Right ventricle myocardium superior (tissue), 1 donor: ENCODE results near the gene PPP4R3A. TPM values are rescaled to one million over a fixed set of nuclear protein-coding genes. Genes with fewer than 3 reads are reported as not detected.
"Not testable (repeated sequence)": the region's sequence is repeated elsewhere in the genome, so short reads cannot be mapped to it uniquely, and the experiment has no call there.

ENCODE experiments used
- ATAC-seq: fragments of 200-7000 bp; cut with Tn5 transposase; one replicate; pipeline ENCODE4 v1.9.1; 2020; ENCODE audit warnings: mild to moderate bottlenecking; ENCODE audit not compliant: poor library complexity
- DNase-seq: peaks from one replicate; pipeline ENCODE4 v3.0.0-alpha.2; 2020
- intact Hi-C: fragments of 100-400 bp; cut with DNase I; formaldehyde crosslinking; loops from one replicate; pipeline ENCODE4 v1.11.2; 2022
- total RNA-seq: library from RNA; stranded (reverse); fragmentation: NEBNext Ultra II Directional; extraction: Animal tissue kit (Norgen Biotek cat#: 25700); gene quantifications from one replicate; pipeline ENCODE4 v1.2.1, GENCODE V29; 2021
- donor health status: DM: no; HTN: yes; CAD: no; lungs with severe emphysema.

The PPP4R3A gene
- total RNA-seq, 1 donor from 2014 or later: 43.3 TPM

GRCh38 chr14:91416744-91417119 is 93.4 kb downstream of the PPP4R3A start:
- no peak for ATAC-seq
- intact Hi-C loops: no loop called here
- no peak for DNase-seq

- ATAC-seq (no peak), DNase-seq (no peak)
- intact Hi-C loops: no loop called here
These were observed 94.0 kb downstream of the PPP4R3A start for GRCh38 chr14:91415794-91416743.

- ATAC-seq (no peak), DNase-seq (no peak)
- intact Hi-C loops: no loop called here
These were observed 95.7 kb downstream of the PPP4R3A start for GRCh38 chr14:91414475-91414833.

GRCh38 chr14:91413547-91414474 is 96.3 kb downstream of the PPP4R3A start:
- no peak for DNase-seq
- no peak for ATAC-seq
- intact Hi-C loops: no loop called here

GRCh38 chr14:91412939-91413338 is 97.2 kb downstream of the PPP4R3A start:
- DNase-seq: no peak
- no peak for ATAC-seq
- intact Hi-C loops: no loop called here

GRCh38 chr14:91410771-91411536 is 99.2 kb downstream of the PPP4R3A start:
- DNase-seq (no peak), ATAC-seq (no peak)
- intact Hi-C loops: no loop called here

- DNase-seq (no peak), ATAC-seq (no peak)
- intact Hi-C loops: no loop called here
These were observed 100.0 kb downstream of the PPP4R3A start for GRCh38 chr14:91409928-91410718.

- intact Hi-C loops, ATAC-seq, DNase-seq: not testable (repeated sequence)
These were observed 100.9 kb downstream of the PPP4R3A start for GRCh38 chr14:91409240-91409639.

Other genes starting within 250 kb of the PPP4R3A start
- gene CCDC88C, start 92.5 kb downstream of the PPP4R3A start, total RNA-seq: 2.9 TPM
- 1.6 TPM for gene CATSPERB, start 221.8 kb upstream of the PPP4R3A start, total RNA-seq